Gastrocnemius medialis (tissue), 4 donors: ENCODE results near the gene AP1S3.

Experiments
- POLR2A ChIP-seq, 2 donors: fragments of 450-650 bp; IDR thresholded peaks; one replicate each; pipeline ENCODE4 v1.6.1; 2017; ENCODE audit warnings: antibody characterized with exemption in 2 of 2, mild to moderate bottlenecking in 2 of 2, moderate library complexity in 2 of 2
- TF ChIP-seq, protein P1 (sequence below), 5 experiments: fragments of 450-650 bp in 3 of 5; fragments of 200-600 bp in 2 of 5; sonication (generic) in 2 of 5; IDR thresholded peaks in 4 of 5; conservative IDR thresholded peaks in 1 of 5; 1 replicate in 4 of 5; 2 replicates in 1 of 5; pipeline ENCODE4 v1.5.1; 2016 to 2019; ENCODE audit warnings: antibody characterized with exemption in 5 of 5, mild to moderate bottlenecking in 3 of 5, moderate library complexity in 3 of 5

DNA sequence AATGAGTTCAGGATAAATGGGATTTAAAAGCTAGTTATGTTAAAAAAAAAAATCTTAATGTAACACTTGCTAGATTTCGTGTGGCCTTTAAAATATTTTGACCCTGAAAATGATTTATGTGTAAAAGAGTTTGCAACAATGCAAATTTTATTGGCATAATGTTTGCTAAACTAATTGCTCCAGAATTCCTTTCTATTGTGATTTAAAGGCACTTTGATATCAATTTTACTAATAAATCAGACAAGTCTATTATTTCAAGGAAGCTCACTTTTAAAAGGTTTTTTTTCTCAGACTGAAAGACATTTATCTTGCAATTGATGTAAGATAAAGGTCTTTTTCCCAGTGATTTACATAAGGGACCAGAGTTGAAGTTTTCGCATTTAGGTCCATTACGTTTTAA is 17.5 kb downstream of the AP1S3 start:
- no peak for TF ChIP-seq POLR2A (IDR thresholded peaks at IDR 0.05)
- TF ChIP-seq, protein P1, sequence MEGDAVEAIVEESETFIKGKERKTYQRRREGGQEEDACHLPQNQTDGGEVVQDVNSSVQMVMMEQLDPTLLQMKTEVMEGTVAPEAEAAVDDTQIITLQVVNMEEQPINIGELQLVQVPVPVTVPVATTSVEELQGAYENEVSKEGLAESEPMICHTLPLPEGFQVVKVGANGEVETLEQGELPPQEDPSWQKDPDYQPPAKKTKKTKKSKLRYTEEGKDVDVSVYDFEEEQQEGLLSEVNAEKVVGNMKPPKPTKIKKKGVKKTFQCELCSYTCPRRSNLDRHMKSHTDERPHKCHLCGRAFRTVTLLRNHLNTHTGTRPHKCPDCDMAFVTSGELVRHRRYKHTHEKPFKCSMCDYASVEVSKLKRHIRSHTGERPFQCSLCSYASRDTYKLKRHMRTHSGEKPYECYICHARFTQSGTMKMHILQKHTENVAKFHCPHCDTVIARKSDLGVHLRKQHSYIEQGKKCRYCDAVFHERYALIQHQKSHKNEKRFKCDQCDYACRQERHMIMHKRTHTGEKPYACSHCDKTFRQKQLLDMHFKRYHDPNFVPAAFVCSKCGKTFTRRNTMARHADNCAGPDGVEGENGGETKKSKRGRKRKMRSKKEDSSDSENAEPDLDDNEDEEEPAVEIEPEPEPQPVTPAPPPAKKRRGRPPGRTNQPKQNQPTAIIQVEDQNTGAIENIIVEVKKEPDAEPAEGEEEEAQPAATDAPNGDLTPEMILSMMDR (IDR thresholded peaks at IDR 0.05 in 4 of 5, conservative IDR thresholded peaks at IDR 0.05 in 1 of 5), result no peak
